ENCODE measurements around the gene IQCH. TPM values are rescaled to one million over a fixed set of nuclear protein-coding genes. Genes with fewer than 3 reads are reported as not detected.

IQCH gene
- total and polyA plus RNA-seq, 12 donors: 0.67 to 7.3 (median 2.9) TPM

DNA sequence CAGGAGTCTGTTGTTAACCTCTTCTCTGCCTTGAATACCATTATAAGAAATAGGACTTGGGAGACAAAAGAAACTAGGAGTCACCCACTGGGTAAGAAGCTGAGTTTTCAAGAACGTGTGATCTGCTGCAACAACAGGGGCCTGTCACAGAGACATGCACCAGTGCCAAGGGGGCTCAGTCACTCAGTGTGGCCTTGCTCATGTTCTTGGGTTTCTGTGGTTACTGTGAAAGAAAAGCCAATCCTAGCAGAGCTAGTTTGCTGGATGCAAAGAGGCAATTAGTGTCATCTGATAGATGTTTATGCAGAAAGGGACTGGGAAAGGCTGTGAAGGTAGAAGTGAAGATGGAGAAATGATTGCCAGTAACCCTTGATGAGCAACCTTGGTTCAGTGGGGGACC, 126.3 kb downstream of the IQCH start:
- 68 to 89% (median 79%) methylated on average over 1 of the region's 1 CpG for WGBS, 4 donors
- TF ChIP-seq, protein P1, sequence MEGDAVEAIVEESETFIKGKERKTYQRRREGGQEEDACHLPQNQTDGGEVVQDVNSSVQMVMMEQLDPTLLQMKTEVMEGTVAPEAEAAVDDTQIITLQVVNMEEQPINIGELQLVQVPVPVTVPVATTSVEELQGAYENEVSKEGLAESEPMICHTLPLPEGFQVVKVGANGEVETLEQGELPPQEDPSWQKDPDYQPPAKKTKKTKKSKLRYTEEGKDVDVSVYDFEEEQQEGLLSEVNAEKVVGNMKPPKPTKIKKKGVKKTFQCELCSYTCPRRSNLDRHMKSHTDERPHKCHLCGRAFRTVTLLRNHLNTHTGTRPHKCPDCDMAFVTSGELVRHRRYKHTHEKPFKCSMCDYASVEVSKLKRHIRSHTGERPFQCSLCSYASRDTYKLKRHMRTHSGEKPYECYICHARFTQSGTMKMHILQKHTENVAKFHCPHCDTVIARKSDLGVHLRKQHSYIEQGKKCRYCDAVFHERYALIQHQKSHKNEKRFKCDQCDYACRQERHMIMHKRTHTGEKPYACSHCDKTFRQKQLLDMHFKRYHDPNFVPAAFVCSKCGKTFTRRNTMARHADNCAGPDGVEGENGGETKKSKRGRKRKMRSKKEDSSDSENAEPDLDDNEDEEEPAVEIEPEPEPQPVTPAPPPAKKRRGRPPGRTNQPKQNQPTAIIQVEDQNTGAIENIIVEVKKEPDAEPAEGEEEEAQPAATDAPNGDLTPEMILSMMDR (IDR thresholded peaks at IDR 0.05): no peak
- TF ChIP-seq POLR2A (IDR thresholded peaks at IDR 0.05): no peak

DNA sequence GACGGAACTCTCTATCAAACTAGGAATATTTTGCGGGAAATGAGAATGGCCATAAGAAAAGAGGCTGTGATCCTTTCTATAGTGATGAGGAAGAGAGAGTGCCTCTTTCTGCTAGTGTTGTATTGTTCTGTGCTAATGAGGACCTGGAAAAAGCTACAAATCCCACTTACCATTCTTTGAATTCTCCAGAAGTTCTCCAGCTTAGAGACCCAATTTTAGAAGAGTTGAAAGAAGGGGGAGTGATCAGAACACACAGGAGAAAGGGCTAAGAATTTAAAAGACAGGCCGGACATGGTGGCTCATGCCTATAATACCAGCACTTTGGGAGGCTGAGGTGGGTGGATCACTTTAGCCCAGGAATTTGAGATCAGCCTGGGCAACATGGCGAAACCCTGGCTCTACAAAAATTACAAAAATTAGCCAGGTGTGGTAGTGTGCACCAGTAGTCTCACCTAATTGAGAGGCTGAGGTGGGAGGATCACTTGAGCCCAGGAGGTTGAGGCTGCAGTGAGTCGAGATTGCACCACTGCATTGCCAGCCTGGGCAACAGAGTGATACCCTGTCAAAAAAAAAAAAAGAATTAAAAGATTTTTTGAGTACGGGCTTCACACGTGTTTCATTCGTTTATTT, 126.9 kb downstream of the IQCH start:
- Histone ChIP-seq H3K4me1 (replicated peaks in 1 of 2) (no peaks in the 10 kb centered on the region), H3K4me3 (no peak overlapping the region), H3K27me3 (no peaks in the 10 kb centered on the region), H3K27ac (no peak overlapping the region), H3K36me3 (replicated peaks in 1 of 2) (no peaks in the 10 kb centered on the region), H3K9me3 (replicated peaks in 1 of 3) (no peaks in the 10 kb centered on the region)
- no peak for DNase-seq
- intact Hi-C loops (cut with DNase I): no loop called here
- WGBS, 4 donors: 89 to 94% (median 90%) methylated on average over 8 of the region's 8 CpGs
- TF ChIP-seq, protein P1 (IDR thresholded peaks at IDR 0.05): no peak
- TF ChIP-seq POLR2A (IDR thresholded peaks at IDR 0.05): no peak

More for the DNA sequence above, 126.3 kb downstream of the IQCH start:
- no peaks in the 10 kb centered on the region for H3K4me1 ChIP-seq (replicated peaks in 1 of 2)
- no peaks in the 10 kb centered on the region for H3K36me3 ChIP-seq (replicated peaks in 1 of 2)
- intact Hi-C loops (cut with DNase I): no loop called here
- no peak overlapping the region for H3K4me3 ChIP-seq
- H3K27me3 ChIP-seq: no peaks in the 10 kb centered on the region
- no peak for DNase-seq
- H3K9me3 ChIP-seq (replicated peaks in 1 of 3): no peaks in the 10 kb centered on the region
- no peak overlapping the region for H3K27ac ChIP-seq

DNA sequence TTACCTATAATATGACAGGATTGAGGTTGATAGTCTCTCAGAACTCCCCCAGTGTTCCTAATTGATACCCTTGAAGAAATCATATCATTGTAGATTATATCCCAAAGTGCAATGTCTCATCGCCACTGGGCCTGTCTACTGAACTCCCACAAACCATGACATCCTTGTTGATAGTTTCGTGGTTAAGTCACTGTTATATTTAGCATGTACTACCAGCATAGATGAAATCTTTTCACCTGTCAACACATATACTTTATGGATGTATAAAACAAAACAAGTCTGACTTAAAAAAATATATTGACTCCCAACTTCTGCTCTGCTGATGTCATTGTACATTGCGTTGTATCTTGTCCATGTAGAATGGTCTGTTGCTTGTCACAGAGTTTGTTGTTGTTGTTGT, 128.1 kb downstream of the IQCH start:
- Histone ChIP-seq H3K36me3 (replicated peaks in 1 of 2) (no peaks in the 10 kb centered on the region), H3K9me3 (replicated peaks in 1 of 3) (no peaks in the 10 kb centered on the region), H3K4me1 (replicated peaks in 1 of 2) (no peaks in the 10 kb centered on the region), H3K4me3 (no peak overlapping the region), H3K27ac (no peak overlapping the region), H3K27me3 (no peaks in the 10 kb centered on the region)
- DNase-seq: no peak
- TF ChIP-seq, protein P1 (IDR thresholded peaks at IDR 0.05): no peak
- no peak for TF ChIP-seq POLR2A (IDR thresholded peaks at IDR 0.05)
- intact Hi-C loops (cut with DNase I): no loop called here
- whole genome bisulfite sequencing, 4 donors: 90 to 96% (median 95%) methylated on average over 3 of the region's 3 CpGs

DNA sequence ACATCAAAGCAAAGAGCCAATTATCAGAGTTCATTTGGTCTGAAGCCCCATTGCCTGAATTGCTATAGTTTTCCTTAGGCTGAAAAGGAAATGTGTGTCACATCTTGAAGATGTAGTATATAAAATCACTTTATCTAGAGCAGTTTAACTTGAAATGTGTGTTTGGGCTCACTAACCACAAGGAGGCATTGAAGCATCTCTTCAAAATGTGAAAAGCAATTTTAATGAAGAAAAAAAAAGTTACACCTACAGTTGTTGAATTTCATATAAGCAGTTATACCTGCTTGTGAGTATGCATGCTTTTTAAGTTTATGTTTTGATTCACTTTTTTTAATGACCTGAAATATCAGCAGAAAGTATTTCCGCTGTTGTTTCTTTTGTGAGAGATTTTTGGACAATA, 129.3 kb downstream of the IQCH start:
- TF ChIP-seq, protein P1 (IDR thresholded peaks at IDR 0.05): no peak
- TF ChIP-seq POLR2A (IDR thresholded peaks at IDR 0.05): no peak
- Histone ChIP-seq H3K36me3 (replicated peaks in 1 of 2) (no peaks in the 10 kb centered on the region), H3K4me1 (replicated peaks in 1 of 2) (no peaks in the 10 kb centered on the region), H3K27me3 (no peaks in the 10 kb centered on the region), H3K9me3 (replicated peaks in 1 of 3) (no peaks in the 10 kb centered on the region), H3K27ac (no peak overlapping the region), H3K4me3 (no peak overlapping the region)
- intact Hi-C loops (cut with DNase I): no loop called here
- no peak for DNase-seq
- 87 to 97% (median 91%) methylated on average over 1 of the region's 1 CpG for WGBS, 4 donors
